Natural killer cell (primary cell): ENCODE results near the gene LIAS. TPM values are rescaled to one million over a fixed set of nuclear protein-coding genes. Genes with fewer than 3 reads are reported as not detected.
"Not testable (repeated sequence)": the region's sequence is repeated elsewhere in the genome, so short reads cannot be mapped to it uniquely, and the experiment has no call there.

Source experiments
- ATAC-seq, 3 donors: fragments of 150-1000 bp in 2 of 3; fragments of 200-7000 bp in 1 of 3; cut with Tn5 transposase; 1 replicate in 1 of 3; 2 replicates in 2 of 3; pipeline ENCODE4 v1.10.0; 2021; ENCODE audit warnings: mild to moderate bottlenecking in 2 of 3, moderate library complexity in 2 of 3
- DNase-seq, 2 donors: peaks; one replicate each; pipeline versions ENCODE4 v3.0.0 to v3.0.0-alpha.2; 2013 to 2021; ENCODE audit warnings: mixed read lengths in 1 of 2
- H3K27ac ChIP-seq: one replicate; pipeline ENCODE4 v1.5.1; 2013; ENCODE audit warnings: mild to moderate bottlenecking, low read length
- H3K27me3 ChIP-seq: one replicate; pipeline ENCODE4 v1.6.1; 2013; ENCODE audit warnings: low read length; ENCODE audit not compliant: control insufficient read depth, insufficient read depth
- H3K36me3 ChIP-seq: one replicate; pipeline ENCODE4 v1.6.1; 2013; ENCODE audit warnings: low read length; ENCODE audit not compliant: control insufficient read depth, insufficient read depth
- H3K4me1 ChIP-seq: one replicate; pipeline ENCODE4 v1.6.1; 2013; ENCODE audit warnings: low read length; ENCODE audit not compliant: control insufficient read depth, insufficient read depth
- H3K4me3 ChIP-seq: one replicate; pipeline ENCODE4 v1.5.1; 2013; ENCODE audit warnings: low read length
- H3K9me3 ChIP-seq: one replicate; pipeline ENCODE4 v1.6.1; 2013; ENCODE audit warnings: low read length; ENCODE audit not compliant: control insufficient read depth, insufficient read depth
- H3K27ac Mint-ChIP-seq, 2 donors: one replicate each; pipeline ENCODE4 v1.8.0; 2022; ENCODE audit warnings: mild to moderate bottlenecking in 2 of 2, mixed read lengths in 2 of 2, moderate library complexity in 1 of 2
- H3K27me3 Mint-ChIP-seq, 2 donors: one replicate each; pipeline ENCODE4 v1.8.0; 2022; ENCODE audit warnings: low read depth in 2 of 2, mixed read lengths in 2 of 2
- H3K36me3 Mint-ChIP-seq: one replicate; pipeline ENCODE4 v1.8.0; 2022; ENCODE audit warnings: mixed read lengths
- H3K4me1 Mint-ChIP-seq, 2 donors: one replicate each; pipeline ENCODE4 v1.8.0; 2022; ENCODE audit warnings: mixed read lengths in 2 of 2
- H3K4me3 Mint-ChIP-seq: one replicate; pipeline ENCODE4 v1.8.0; 2022; ENCODE audit warnings: mild to moderate bottlenecking, moderate library complexity, mixed read lengths
- H3K9me3 Mint-ChIP-seq, 2 donors: one replicate each; pipeline ENCODE4 v1.8.0; 2022; ENCODE audit warnings: mixed read lengths in 2 of 2
- CTCF ChIP-seq: fragments of 200-600 bp; IDR thresholded peaks from one replicate; pipeline ENCODE4 v1.8.0; 2022; ENCODE audit warnings: antibody characterized with exemption
- WGBS: methylation state at CpG from one replicate; pipeline ENCODE4 v1.1.7; 2013; ENCODE audit warnings: missing lambda C conversion rate; ENCODE audit not compliant: insufficient coverage; 5-methylcytosine and 5-hydroxymethylcytosine counted together
- intact Hi-C: fragments of 100-400 bp; cut with micrococcal nuclease; formaldehyde crosslinking; loops from one replicate; pipeline ENCODE4 v1.14.2; 2022
- total RNA-seq, 4 donors: library from RNA; stranded (reverse); fragments of 120-200 nt in 1 of 4; gene quantifications; one replicate each; pipeline versions ENCODE4 v1.2.3 to v1.2.4, GENCODE V29; 2013 to 2022

The LIAS gene
- total RNA-seq, 3 donors from 2014 or later (not counting 1 experiment from before 2014, with no cell fraction given) = 10.6 to 14.3 (median 11.9) TPM

GRCh38 chr4:39504538-39504937, 45.7 kb downstream of the LIAS start:
- intact Hi-C loops = no loop called here
- H3K27me3 ChIP-seq = no peaks in the 10 kb centered on the region
- no peak overlapping the region for H3K4me3 ChIP-seq
- H3K4me1 ChIP-seq = no peaks in the 10 kb centered on the region
- DNase-seq (no peak), ATAC-seq (no peak)
- H3K4me3 Mint-ChIP-seq = no peak overlapping the region
- no peaks in the 10 kb centered on the region for H3K4me1 Mint-ChIP-seq
- no peak overlapping the region for H3K27ac ChIP-seq
- WGBS = 100% methylated on average over 2 of the region's 2 CpGs
- no peaks in the 10 kb centered on the region for H3K27me3 Mint-ChIP-seq
- H3K36me3 ChIP-seq = peaks cover 65% of the 10 kb centered on the region
- no peak for TF ChIP-seq CTCF
- H3K27ac Mint-ChIP-seq = no peak overlapping the region
- no peaks in the 10 kb centered on the region for H3K9me3 Mint-ChIP-seq
- peaks cover 20% of the 10 kb centered on the region for H3K36me3 Mint-ChIP-seq
- H3K9me3 ChIP-seq = no peaks in the 10 kb centered on the region

GRCh38 chr4:39505581-39505980, 46.7 kb downstream of the LIAS start:
- no peak overlapping the region for H3K27ac Mint-ChIP-seq
- H3K27me3 Mint-ChIP-seq = no peaks in the 10 kb centered on the region
- 100% methylated on average over 1 of the region's 1 CpG for WGBS
- H3K4me3 Mint-ChIP-seq = no peak overlapping the region
- no peaks in the 10 kb centered on the region for H3K9me3 Mint-ChIP-seq
- Histone ChIP-seq H3K27me3 (no peaks in the 10 kb centered on the region), H3K4me3 (no peak overlapping the region), H3K27ac (no peak overlapping the region), H3K9me3 (no peaks in the 10 kb centered on the region), H3K4me1 (no peaks in the 10 kb centered on the region), H3K36me3 (peaks cover 71% of the 10 kb centered on the region)
- no peak for ATAC-seq
- intact Hi-C loops = no loop called here
- no peaks in the 10 kb centered on the region for H3K4me1 Mint-ChIP-seq
- H3K36me3 Mint-ChIP-seq = peaks cover 20% of the 10 kb centered on the region
- no peak for DNase-seq
- no peak for TF ChIP-seq CTCF

- no peak for ATAC-seq
- WGBS = 98% methylated on average over 4 of the region's 5 CpGs
- Mint-ChIP-seq H3K27me3 (no peaks in the 10 kb centered on the region), H3K4me3 (no peak overlapping the region), H3K36me3 (peaks cover 6% of the 10 kb centered on the region), H3K4me1 (no peaks in the 10 kb centered on the region), H3K27ac (no peak overlapping the region), H3K9me3 (no peaks in the 10 kb centered on the region)
- no peak for DNase-seq
- Histone ChIP-seq H3K36me3 (peaks cover 63% of the 10 kb centered on the region), H3K9me3 (no peaks in the 10 kb centered on the region), H3K4me1 (no peaks in the 10 kb centered on the region), H3K27ac (no peak overlapping the region), H3K4me3 (no peak overlapping the region), H3K27me3 (no peaks in the 10 kb centered on the region)
- intact Hi-C loops = no loop called here
- TF ChIP-seq CTCF = no peak
Measured at GRCh38 chr4:39510348-39510929, 51.6 kb downstream of the LIAS start.

- H3K4me1 Mint-ChIP-seq = not testable (repeated sequence)
Measured at GRCh38 chr4:39514266-39514665, 55.4 kb downstream of the LIAS start.

More at GRCh38 chr4:39514266-39514665, 55.4 kb downstream of the LIAS start:
- peaks cover 32% of the 10 kb centered on the region for H3K36me3 ChIP-seq
- H3K4me3 ChIP-seq, ATAC-seq, H3K4me1 ChIP-seq, intact Hi-C loops, H3K36me3 Mint-ChIP-seq, H3K27me3 Mint-ChIP-seq, H3K27ac ChIP-seq, H3K9me3 Mint-ChIP-seq, H3K27ac Mint-ChIP-seq, H3K27me3 ChIP-seq, H3K9me3 ChIP-seq, H3K4me3 Mint-ChIP-seq, DNase-seq: not testable (repeated sequence)
- 100% methylated on average over 1 of the region's 1 CpG for WGBS
